Iris pigment epithelial cell (primary cell): ENCODE results near the gene TTBK1.

Experiments
- DNase-seq: peaks from one replicate; pipeline ENCODE4 v3.0.0-alpha.2; 2011; ENCODE audit warnings: low read depth

Gene TTBK1

DNA sequence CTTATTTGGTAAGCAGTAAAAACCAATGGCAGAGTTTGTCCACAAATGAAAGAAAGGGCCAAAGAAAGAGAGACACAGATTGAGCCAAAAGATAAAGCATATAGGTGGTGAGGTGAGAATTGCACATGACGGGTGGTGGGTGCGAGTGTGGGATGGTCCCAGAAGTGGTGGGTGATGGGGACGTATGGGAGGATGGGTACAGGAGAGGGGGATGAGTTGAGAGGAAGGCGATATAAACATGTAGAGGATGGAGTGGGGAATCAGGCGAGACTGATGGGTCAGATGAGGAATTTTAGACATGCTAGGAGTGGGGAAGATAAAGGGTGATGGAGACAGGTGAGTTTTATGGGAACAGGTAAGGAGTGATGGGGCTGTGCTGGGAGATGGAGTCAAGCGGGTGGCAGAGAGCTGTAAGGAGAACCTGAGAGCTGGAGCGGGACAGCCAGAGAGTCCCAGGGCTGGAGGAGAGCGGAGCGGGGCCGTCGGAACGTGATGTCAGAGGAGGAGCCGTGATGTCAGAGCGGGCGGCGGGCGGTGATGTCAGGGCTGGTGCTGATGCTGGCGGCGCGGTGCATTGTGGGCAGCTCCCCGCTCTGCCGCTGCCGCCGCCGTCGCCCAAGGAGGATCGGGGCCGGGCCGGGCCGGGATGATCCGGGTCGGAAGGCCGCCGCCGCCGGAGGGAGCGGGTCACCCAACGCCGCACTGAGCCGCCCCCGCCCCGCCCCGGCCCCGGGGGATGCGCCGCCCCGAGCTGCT is at the start of gene TTBK1:
Gene TTBK1, plus strand, starts transcription at position 574 of the 756 bp plus-strand sequence. CDS start 3,180 bp downstream, outside the sequence.
- no peak for DNase-seq

DNA sequence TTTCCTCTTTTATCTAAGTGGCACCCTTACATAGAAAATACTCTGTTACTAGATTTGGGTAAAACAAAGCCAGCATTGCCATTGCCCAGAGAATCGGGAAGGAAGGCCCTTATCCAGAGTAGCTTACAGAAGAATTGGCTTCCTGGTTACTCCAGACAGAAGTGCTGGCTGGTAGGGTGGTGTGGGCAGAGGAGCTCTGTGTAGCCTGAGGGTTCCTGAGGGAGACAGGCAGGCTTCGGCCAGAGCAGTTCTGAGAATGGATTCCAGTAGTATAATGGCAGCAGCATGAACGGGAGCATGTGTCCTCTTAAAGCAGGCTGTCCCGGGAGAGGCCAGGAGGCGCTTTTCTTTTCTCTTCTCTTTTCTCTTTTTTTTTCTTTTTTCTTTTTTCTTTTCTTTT is 49.4 kb upstream of the TTBK1 start:
- DNase-seq = no peak

DNA sequence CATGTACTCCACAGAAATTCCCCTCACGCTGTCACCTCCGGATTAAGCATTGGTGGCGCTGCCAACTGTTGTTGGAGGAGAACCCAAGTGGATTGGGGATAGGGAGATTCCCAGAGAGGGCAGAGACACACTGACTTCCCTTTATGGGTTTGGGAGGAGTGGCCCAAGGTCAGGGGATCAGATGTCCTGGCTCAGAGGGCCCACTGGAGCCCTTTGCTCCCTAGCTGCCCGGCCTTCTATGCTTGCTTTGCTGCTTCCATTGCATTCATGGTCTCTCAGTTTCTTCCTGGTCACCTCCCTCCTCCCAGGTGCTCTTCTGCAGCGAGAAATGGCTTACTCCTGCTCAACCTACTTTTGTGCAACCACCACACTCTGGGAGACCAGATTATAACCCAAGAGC is 46.9 kb upstream of the TTBK1 start:
- DNase-seq = no peak

DNA sequence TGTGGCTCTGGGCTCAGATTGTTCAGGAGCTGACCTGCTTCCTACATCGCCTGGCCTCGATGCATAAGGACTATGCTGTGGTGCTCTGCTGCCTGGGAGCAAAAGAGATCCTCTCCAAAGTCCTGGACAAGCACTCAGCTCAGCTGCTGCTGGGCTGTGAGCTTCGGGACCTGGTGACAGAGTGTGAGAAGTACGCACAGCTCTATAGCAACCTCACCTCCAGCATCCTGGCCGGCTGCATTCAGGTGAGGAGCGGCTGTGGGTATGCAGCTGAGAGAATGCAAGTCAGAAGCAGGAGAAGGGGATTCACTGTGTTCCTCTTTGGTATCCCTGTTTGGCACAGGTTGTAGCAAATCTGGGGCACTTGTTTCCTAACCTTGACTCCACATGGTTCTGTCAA is 43.4 kb upstream of the TTBK1 start:
- no peak for DNase-seq

DNA sequence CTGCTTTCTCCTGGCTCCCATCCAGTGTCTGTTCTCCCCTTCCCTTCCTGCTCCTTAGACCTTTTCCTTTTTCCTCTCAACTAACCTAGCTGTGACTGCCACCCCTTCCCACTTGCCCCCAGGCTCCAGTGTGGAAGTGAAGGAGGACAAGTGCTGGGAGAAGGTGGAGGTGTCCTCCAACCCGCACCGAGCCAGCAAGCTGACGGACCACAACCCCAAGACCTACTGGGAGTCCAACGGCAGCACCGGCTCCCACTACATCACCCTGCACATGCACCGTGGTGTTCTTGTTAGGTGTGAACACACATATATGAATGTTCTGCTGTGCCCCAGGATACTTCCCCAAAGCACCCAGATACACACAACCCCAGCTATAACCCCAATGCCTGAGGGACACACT is 42.7 kb upstream of the TTBK1 start:
- DNase-seq = no peak

DNA sequence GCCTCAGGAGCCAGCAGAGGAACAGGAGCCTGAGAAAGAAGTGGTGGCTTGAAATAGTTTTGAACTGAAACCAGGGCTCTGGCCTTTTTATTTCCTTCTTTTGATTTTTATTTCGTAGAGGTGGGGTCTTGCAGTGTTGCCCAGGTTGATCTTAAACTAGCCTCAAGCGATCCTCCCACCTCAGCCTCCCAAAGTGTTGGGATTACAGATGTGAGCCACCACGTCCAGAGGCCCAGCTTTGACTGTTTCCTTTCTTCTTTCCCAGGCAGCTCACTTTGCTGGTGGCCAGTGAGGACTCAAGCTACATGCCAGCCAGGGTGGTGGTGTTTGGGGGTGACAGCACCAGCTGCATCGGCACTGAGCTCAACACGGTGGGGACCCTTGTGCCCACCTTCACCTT is 40.8 kb upstream of the TTBK1 start:
- DNase-seq = no peak

DNA sequence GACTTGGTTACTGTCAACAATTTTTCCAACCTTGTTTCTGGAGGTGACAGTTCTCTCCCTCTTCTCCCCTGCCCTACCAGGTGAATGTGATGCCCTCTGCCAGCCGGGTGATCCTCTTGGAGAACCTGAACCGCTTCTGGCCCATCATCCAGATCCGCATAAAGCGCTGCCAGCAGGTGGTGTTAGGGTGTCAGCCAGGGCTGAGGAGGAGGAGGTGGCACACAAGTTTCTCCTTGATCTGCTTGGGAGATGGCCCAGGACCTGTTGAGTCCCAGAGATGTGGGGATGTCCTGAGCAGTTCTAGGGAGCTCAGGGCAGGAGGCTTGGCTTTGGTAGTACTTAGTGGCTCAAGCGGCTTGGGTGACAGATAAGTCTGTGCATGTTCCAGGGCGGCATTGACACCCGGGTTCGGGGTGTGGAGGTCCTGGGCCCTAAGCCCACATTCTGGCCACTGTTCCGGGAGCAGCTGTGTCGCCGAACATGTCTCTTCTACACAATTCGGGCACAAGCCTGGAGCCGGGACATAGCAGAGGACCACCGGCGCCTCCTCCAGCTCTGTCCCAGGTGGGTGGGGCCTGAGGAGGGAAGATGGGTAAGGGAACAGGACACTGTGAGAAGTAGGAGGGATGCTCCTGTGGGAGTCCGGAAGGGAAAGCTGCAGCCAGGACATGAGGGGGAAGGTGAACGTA is 40.1 kb upstream of the TTBK1 start:
- DNase-seq = no peak

DNA sequence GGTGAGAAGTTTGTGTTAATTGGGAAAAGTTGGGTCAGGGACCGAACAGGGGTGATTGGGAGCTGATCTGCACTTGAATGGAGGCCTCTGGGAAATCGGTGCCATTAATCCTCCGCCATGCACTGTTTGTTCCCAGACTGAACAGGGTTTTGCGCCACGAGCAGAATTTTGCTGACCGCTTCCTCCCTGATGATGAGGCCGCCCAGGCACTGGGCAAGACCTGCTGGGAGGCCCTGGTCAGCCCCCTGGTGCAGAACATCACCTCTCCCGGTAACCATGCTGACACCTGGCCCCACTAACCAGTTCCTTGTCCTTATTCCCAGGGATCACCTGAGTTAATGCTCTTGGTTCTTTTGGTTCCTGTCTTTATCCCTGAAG is 39.6 kb upstream of the TTBK1 start:
- no peak for DNase-seq

DNA sequence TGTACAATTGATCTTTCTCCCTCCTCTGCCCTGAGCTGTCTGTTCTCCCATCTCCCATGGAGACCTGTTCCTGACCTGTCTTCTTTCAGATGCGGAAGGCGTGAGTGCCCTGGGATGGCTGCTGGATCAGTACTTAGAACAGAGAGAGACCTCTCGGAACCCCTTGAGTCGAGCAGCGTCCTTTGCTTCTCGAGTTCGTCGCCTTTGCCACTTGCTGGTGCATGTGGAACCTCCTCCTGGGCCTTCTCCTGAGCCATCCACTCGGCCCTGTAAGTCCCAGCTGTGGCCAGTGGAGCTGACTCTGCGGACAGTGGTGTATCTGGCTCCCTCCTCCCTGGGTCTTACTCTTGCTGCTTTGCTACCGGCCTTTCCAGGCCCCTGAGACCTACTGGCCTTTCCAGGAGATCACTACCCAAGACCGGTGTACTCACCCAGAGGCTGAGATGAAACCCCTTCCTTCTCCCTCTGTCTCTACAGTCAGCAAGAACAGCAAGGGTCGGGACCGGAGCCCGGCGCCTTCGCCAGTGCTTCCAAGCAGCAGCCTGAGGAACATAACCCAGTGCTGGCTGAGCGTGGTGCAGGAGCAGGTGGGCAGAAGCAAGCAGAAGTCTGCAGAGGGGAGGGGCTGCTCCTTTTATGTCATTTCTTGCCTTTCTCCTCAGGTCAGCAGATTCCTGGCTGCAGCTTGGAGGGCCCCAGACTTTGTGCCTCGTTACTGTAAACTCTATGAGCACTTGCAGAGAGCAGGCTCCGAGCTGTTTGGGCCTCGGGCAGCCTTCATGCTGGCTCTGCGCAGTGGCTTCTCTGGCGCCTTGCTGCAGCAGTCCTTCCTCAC is 38.8 kb upstream of the TTBK1 start:
- DNase-seq = no peak

DNA sequence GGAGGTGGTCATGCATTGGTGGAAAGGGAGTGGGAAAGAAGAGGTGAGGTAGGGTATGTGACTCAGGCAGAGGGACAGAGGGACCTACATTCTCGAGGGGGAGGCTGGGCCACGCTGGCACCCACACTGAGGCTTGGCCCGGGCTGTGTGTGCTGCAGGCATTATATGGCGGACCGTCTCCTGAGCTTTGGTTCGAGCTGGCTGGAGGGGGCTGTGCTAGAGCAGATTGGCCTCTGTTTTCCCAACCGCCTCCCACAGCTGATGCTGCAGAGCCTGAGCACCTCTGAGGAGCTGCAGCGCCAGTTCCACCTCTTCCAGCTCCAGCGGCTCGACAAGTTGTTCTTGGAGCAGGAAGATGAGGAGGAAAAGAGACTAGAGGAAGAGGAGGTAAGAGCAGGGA is 37.4 kb upstream of the TTBK1 start:
- DNase-seq = no peak

DNA sequence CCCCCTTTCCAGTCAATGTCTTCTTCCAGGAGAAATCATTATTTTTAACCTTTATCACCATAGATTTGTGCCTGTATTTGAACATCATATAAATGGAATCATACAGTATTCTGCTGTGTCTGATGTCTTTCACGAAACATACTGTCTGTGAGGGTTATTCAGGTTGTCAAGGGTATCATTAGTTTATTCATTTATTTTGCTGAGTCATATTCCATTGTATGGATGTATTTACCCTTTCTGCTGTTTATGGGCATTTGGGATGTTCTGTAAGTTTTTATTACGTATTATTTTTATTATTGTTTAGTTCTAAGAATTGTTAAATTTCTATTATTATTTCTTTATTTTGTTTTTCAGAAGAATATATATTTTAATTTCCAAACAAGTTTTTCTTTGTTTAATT is 36.0 kb upstream of the TTBK1 start:
- DNase-seq = no peak

DNA sequence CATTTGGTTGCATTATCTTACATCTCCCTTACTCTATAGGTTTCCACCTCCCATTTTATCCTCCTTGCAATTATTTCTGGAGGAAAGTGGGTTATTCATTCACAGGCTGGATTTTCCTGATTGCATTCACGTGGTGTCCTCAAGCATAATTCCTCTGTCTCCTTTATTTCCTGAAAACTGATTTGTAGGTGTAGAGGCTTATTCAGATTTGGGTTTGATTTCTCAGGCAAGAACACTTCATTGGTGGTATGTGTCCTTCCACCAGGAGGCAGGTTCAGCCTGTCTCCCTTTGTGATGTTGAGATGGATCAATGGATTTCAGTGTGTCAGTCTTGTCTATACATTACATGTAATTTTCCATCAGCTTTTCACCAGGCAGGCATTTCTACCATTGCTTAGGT is 31.3 kb upstream of the TTBK1 start:
- no peak for DNase-seq

DNA sequence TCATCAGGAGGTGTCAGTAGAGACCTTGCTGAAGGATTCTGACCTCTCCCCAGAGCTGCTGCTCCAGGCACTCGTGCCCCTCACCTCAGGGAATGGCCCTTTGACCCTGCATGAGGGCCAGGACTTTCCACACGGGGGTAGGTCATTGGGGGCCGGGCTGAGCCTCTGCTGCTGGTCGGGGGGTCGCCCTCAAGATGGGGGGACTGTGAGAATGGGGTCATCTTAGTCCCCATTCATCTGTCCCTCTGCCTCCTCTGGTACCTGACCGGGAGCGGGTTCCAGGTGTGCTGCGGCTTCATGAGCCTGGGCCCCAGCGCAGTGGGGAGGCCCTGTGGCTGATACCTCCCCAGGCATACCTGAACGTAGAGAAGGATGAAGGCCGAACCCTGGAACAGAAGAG is 29.9 kb upstream of the TTBK1 start:
- DNase-seq = no peak

DNA sequence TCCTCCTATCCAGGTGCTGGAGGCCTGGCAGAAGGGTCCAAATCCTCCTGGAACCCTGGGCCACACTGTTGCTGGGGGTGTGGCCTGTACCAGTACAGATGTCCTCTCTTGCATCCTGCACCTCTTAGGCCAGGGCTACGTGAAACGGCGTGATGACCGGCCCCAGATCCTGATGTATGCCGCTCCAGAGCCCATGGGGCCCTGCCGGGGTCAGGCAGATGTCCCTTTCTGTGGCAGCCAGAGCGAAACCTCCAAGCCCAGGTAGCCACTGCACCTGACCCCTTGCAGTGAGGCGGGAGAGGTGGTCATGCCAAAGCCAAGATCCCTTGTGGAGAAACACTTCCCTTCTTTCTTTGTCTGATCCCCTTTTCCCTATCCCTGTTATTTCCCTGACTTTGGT is 28.2 kb upstream of the TTBK1 start:
- no peak for DNase-seq

DNA sequence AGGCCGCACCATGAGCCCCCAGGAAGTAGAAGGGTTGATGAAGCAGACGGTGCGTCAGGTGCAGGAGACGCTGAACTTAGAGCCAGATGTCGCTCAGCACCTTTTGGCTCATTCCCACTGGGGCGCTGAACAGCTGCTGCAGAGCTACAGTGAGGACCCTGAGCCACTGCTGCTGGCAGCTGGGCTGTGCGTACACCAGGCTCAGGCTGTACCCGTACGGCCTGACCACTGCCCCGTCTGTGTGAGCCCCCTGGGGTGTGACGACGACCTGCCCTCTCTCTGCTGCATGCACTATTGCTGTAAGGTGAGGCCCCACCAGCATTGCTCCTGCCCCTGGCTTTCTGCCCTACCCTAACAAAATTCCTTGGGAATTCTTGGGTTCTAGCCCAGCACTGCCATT is 27.1 kb upstream of the TTBK1 start:
- DNase-seq = no peak

DNA sequence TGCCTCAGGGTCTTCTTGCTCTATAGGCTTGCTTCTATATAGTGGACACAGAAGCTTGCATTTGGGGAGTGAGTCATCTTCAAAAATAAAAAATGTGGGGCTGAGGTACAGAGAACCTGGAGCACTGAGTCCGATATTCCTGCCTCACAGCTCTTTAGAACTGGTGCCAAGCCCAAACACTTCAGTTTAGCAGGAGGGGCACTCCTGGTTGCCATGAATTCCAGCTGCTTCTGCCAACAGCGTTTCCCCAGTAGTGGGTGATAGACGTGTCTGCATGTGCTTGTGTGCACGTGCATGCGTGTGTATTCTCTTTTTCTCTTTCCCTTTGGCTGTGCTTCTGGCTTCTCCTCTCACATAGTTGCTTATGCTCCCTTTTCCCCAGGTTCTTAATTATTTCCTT is 25.9 kb upstream of the TTBK1 start:
- DNase-seq = no peak

DNA sequence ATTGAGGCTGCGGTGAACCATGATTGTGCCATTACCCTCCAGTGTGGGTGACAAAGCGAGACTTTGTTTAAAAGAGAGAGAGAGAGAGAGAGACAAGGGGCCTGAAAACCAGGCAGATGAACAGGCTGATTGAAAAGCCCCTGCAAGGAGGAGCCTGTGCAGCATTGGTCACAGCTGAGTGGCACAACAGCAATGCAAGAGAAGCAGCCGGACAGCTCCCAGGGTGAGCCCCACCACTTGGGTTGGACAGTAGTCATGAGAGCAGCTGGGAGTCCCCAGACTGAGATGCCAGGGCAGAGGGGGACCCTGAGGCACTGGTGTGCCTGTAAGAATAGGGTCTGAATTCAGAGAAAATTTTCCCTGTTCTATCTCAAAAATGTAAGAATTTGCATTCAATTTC is 24.2 kb upstream of the TTBK1 start:
- no peak for DNase-seq

DNA sequence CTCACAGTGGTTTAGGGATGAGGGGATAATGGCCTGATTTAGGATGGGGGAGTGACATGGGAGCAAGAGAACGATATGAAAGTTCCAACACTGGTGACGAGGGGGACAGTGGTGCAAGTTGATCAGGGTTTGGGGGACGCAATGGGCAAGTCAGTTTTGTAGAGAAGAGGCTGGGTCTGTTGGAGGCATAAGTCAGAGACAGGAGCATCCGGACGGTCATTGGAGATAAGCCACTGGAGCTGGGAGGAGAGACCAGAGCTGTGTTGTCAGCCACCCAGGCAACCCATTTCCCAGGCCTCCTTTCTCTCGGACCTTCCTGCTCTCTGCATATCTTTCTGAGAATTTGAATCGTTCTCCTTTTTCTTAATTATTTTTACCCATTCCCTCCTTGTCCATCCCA is 23.5 kb upstream of the TTBK1 start:
- DNase-seq = no peak

DNA sequence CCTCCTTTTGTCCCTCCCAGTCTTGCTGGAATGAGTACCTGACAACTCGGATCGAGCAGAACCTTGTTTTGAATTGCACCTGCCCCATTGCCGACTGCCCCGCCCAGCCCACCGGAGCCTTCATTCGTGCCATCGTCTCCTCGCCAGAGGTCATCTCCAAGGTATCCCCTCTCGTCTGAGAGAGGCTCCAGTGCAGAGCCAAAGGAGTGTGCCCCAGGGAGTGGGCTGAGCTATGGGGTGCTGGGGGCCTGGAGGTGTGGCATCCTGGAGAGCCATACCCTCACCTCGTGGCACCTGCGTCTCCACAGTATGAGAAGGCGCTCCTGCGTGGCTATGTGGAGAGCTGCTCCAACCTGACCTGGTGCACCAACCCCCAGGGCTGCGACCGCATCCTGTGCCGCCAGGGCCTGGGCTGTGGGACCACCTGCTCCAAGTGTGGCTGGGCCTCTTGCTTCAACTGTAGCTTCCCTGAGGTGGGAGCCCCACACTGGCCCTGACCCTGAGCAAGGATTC is 22.8 kb upstream of the TTBK1 start:
- DNase-seq = no peak

DNA sequence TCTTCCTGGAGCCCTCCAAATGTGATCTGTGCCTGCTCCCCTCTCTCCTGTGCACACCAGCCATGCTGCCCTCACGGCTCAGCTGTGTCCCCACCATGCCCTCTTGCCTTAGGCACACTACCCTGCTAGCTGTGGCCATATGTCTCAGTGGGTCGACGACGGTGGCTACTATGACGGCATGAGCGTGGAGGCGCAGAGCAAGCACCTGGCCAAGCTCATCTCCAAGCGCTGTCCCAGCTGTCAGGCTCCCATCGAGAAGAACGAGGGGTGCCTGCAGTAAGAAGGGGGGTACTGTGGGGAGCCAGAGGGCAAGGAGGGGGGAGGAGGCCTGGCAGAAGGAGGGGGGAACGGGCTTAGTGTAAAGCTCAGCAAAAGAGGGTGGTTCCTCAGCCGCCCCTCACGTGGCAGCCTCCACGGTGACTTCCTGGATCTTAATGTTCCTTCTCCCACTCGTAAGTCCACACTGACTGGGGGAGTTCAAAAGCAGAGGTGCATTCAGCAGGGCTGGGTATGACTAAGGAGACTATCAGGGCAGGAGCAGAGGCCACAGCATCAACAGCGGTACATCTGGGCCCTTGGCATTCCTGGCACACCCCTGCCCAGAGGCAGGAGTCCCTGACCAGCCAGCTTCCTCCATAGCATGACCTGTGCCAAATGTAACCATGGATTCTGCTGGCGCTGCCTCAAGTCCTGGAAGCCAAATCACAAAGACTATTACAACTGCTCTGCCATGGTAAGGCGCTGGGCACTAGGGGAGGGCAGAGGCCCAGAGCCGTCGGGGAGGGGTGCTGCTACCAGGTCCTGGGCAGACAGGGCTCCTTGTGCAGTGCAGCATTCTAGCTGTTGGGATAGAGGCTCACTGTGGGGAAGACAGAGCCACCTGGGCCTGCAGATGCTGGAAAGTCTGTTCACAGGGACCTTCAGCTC is 22.0 kb upstream of the TTBK1 start:
- no peak for DNase-seq

DNA sequence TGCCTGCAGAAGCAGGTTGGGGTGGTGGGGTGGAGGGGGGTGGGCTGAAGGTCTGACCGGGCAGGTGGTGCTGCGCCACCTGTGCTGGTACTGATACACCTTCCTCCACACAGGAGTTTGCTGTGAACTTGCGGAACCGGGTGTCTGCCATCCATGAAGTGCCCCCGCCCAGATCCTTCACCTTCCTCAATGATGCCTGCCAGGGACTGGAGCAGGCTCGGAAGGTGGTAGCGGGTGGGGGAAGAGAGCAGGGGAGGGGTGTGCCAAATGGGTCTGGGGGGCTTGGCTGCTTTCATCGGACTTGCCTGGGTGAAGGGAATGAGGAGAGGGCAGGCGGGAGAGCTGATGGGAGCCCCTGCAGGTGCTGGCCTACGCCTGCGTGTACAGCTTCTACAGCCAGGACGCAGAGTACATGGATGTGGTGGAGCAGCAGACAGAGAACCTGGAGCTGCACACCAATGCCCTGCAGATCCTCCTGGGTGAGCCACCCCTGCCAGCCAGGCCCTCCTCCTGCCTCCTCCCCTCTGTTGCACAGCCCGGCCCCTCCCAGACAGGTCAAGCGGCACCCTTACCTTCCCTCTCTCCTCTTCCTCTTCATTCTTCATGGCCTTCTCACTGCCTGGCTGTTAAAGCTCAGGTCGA is 20.7 kb upstream of the TTBK1 start:
- no peak for DNase-seq
